WTC11 (cell line): ENCODE data around the gene TREM1. TPM values are rescaled to one million over a fixed set of nuclear protein-coding genes. Genes with fewer than 3 reads are reported as not detected.

Experiments
- ATAC-seq: fragments of 200-7000 bp; cut with Tn5 transposase; 2 replicates; pipeline ENCODE4 v1.10.0; 2021; ENCODE audit warnings: mild to moderate bottlenecking, moderate library complexity
- CTCF ChIA-PET: fragments of 300-600 bp; sonication (Branson Sonifier 250); formaldehyde crosslinking; loops from one replicate; lab custom pipeline; 2021; ENCODE audit warnings: antibody characterized with exemption; lab: Charles Lee
- POLR2A ChIA-PET: fragments of 350-600 bp; sonication (Branson Sonifier 250); formaldehyde crosslinking; loops from one replicate; lab custom pipeline; 2021; ENCODE audit warnings: antibody characterized with exemption; lab: Charles Lee
- DNase-seq: peaks from one replicate; pipeline ENCODE4 v3.0.0; 2021; ENCODE audit warnings: low spot score
- H3K27ac Mint-ChIP-seq: 2 replicates; pipeline ENCODE4 v1.8.0; 2021; ENCODE audit warnings: mixed read lengths
- H3K27me3 Mint-ChIP-seq: 2 replicates; pipeline ENCODE4 v1.8.0; 2021; ENCODE audit warnings: low read depth, mild to moderate bottlenecking, moderate library complexity, mixed read lengths
- H3K36me3 Mint-ChIP-seq: 2 replicates; pipeline ENCODE4 v1.8.0; 2021; ENCODE audit warnings: mixed read lengths
- H3K4me1 Mint-ChIP-seq: 2 replicates; pipeline ENCODE4 v1.8.0; 2022; ENCODE audit warnings: mixed read lengths
- H3K4me3 Mint-ChIP-seq: 2 replicates; pipeline ENCODE4 v1.8.0; 2021; ENCODE audit warnings: mild to moderate bottlenecking, moderate library complexity, mixed read lengths
- H3K9me3 Mint-ChIP-seq: 2 replicates; pipeline ENCODE4 v1.8.0; 2021; ENCODE audit warnings: mixed read lengths
- ATF3 ChIP-seq: sonication (generic); formaldehyde crosslinking; conservative IDR thresholded peaks from 2 replicates; pipeline ENCODE4 v1.8.1; 2022; ENCODE audit warnings: mild to moderate bottlenecking, missing genetic modification reagents
- CBFB ChIP-seq: sonication (generic); formaldehyde crosslinking; IDR thresholded peaks from 2 replicates; pipeline ENCODE4 v1.8.1; 2022; ENCODE audit warnings: mild to moderate bottlenecking, low read depth, missing genetic modification reagents
- ELF4 ChIP-seq: sonication (generic); formaldehyde crosslinking; IDR thresholded peaks from 2 replicates; pipeline ENCODE4 v1.8.1; 2022; ENCODE audit warnings: low read depth, mild to moderate bottlenecking, moderate library complexity, missing genetic modification reagents
- ERG ChIP-seq: fragments of 250-450 bp; sonication (Bioruptor Pico); IDR thresholded peaks from 2 replicates; pipeline ENCODE4 v1.8.0; 2021; ENCODE audit warnings: mild to moderate bottlenecking
- ETV6 ChIP-seq: sonication (generic); formaldehyde crosslinking; IDR thresholded peaks from 2 replicates; pipeline ENCODE4 v1.8.1; 2022; ENCODE audit warnings: mild to moderate bottlenecking, missing genetic modification reagents
- GRHL2 ChIP-seq: fragments of 250-450 bp; sonication (Bioruptor Pico); IDR thresholded peaks from 2 replicates; pipeline ENCODE4 v1.8.0; 2022; ENCODE audit warnings: mild to moderate bottlenecking, moderate library complexity; ENCODE audit not compliant: insufficient replicate concordance, severe bottlenecking
- GTF2I ChIP-seq: fragments of 250-450 bp; sonication (Bioruptor Pico); conservative IDR thresholded peaks from 2 replicates; pipeline ENCODE4 v1.4.0; 2021; ENCODE audit warnings: mild to moderate bottlenecking
- HMGXB4 ChIP-seq: sonication (generic); formaldehyde crosslinking; IDR thresholded peaks from 2 replicates; pipeline ENCODE4 v1.8.1; 2023; ENCODE audit warnings: mild to moderate bottlenecking, moderate library complexity, missing genetic modification reagents
- IRF2 ChIP-seq: sonication (generic); formaldehyde crosslinking; IDR thresholded peaks from 2 replicates; pipeline ENCODE4 v1.8.0; 2022; ENCODE audit warnings: low read depth, missing genetic modification reagents, borderline replicate concordance
- JAZF1 ChIP-seq: fragments of 250-450 bp; sonication (Bioruptor Pico); IDR thresholded peaks from 2 replicates; pipeline ENCODE4 v1.9.0; 2021; ENCODE audit warnings: moderate library complexity, mild to moderate bottlenecking, inconsistent platforms
- NFYB ChIP-seq: sonication (generic); formaldehyde crosslinking; conservative IDR thresholded peaks from 2 replicates; pipeline ENCODE4 v1.8.0; 2022; ENCODE audit warnings: low read depth, missing genetic modification reagents
- OVOL2 ChIP-seq: fragments of 250-450 bp; sonication (Bioruptor Pico); IDR thresholded peaks from 2 replicates; pipeline ENCODE4 v1.9.0; 2021; ENCODE audit warnings: mild to moderate bottlenecking, borderline replicate concordance
- RELA ChIP-seq: sonication (generic); formaldehyde crosslinking; IDR thresholded peaks from 2 replicates; pipeline ENCODE4 v1.8.1; 2022; ENCODE audit warnings: missing genetic modification reagents, mild to moderate bottlenecking, borderline replicate concordance
- SOX15 ChIP-seq: fragments of 250-450 bp; sonication (Bioruptor Pico); IDR thresholded peaks from 2 replicates; pipeline ENCODE4 v1.9.0; 2021; ENCODE audit warnings: mild to moderate bottlenecking
- TCF7 ChIP-seq: sonication (generic); formaldehyde crosslinking; IDR thresholded peaks from 2 replicates; pipeline ENCODE4 v1.8.0; 2022; ENCODE audit warnings: mild to moderate bottlenecking, low read depth, missing genetic modification reagents, moderate library complexity
- ZNF138 ChIP-seq: sonication (generic); formaldehyde crosslinking; conservative IDR thresholded peaks from 2 replicates; pipeline ENCODE4 v1.8.1; 2022; ENCODE audit warnings: mild to moderate bottlenecking, moderate library complexity, missing genetic modification reagents
- ZNF219 ChIP-seq: sonication (generic); formaldehyde crosslinking; IDR thresholded peaks from 2 replicates; pipeline ENCODE4 v1.8.0; 2023; ENCODE audit warnings: missing genetic modification reagents, mild to moderate bottlenecking, borderline replicate concordance
- ZNF281 ChIP-seq: sonication (generic); formaldehyde crosslinking; IDR thresholded peaks from 2 replicates; pipeline ENCODE4 v1.8.0; 2023; ENCODE audit warnings: mild to moderate bottlenecking, missing genetic modification reagents
- ZNF317 ChIP-seq: sonication (generic); formaldehyde crosslinking; IDR thresholded peaks from 2 replicates; pipeline ENCODE4 v1.8.1; 2023; ENCODE audit warnings: low read depth, mild to moderate bottlenecking, moderate library complexity, missing genetic modification reagents, borderline replicate concordance
- ZNF396 ChIP-seq: fragments of 250-450 bp; sonication (Bioruptor Pico); IDR thresholded peaks from 2 replicates; pipeline ENCODE4 v1.8.0; 2021; ENCODE audit warnings: mild to moderate bottlenecking, moderate library complexity, borderline replicate concordance
- ZNF423 ChIP-seq: fragments of 250-450 bp; sonication (Bioruptor Pico); IDR thresholded peaks from 2 replicates; pipeline ENCODE4 v2.1.2; 2022; ENCODE audit warnings: mild to moderate bottlenecking, moderate library complexity
- total RNA-seq: library from RNA; stranded (reverse); gene quantifications from 3 replicates; pipeline ENCODE4 v1.2.3, GENCODE V29; 2021
- TF ChIP-seq, protein P1 (sequence below): sonication (generic); formaldehyde crosslinking; IDR thresholded peaks from 2 replicates; pipeline ENCODE4 v1.8.1; 2023; ENCODE audit warnings: mild to moderate bottlenecking, missing genetic modification reagents, moderate library complexity
- TF ChIP-seq, protein P2 (sequence below): fragments of 250-450 bp; sonication (Bioruptor Pico); IDR thresholded peaks from 2 replicates; pipeline ENCODE4 v1.9.0; 2021; ENCODE audit warnings: mild to moderate bottlenecking, borderline replicate concordance

Gene TREM1
- total RNA-seq, 1 experiment from 2014 or later = not detected

DNA sequence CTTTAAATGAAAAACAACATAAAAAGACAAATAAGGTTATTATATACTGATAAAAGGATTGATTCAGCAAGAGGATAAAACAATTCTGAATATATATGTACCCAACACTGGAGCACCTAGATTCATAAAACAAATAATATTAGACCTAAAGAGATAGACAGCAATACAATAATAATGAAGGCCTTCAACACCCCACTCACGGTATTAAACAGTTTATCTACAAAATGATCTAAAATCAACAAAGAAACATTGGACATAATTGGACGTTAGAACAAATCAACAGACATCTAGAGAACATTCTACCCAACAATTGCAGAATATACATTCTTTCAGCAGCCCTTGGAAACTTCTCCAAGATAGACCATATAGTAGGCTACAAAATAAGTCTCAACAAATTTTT lies 24.1 kb downstream of the TREM1 start (continued):
- TF ChIP-seq ERG (CRISPR knock-in tag) (no peak), ZNF423 (CRISPR knock-in tag) (no peak), SOX15 (no peak), ZNF219 (CRISPR knock-in tag) (no peak), ZNF317 (no peak), TCF7 (CRISPR knock-in tag) (no peak)
- TF ChIP-seq, protein P1, sequence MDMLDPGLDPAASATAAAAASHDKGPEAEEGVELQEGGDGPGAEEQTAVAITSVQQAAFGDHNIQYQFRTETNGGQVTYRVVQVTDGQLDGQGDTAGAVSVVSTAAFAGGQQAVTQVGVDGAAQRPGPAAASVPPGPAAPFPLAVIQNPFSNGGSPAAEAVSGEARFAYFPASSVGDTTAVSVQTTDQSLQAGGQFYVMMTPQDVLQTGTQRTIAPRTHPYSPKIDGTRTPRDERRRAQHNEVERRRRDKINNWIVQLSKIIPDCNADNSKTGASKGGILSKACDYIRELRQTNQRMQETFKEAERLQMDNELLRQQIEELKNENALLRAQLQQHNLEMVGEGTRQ (CRISPR knock-in tag) = no peak

- ChIA-PET POLR2A (no interaction called here), CTCF (no interaction called here)
- DNase-seq (no peak), ATAC-seq (no peak)
- H3K4me3 Mint-ChIP-seq = no peak overlapping the region
- peaks cover 10% of the 10 kb centered on the region for H3K36me3 Mint-ChIP-seq
- no peaks in the 10 kb centered on the region for H3K4me1 Mint-ChIP-seq
- peaks cover 10% of the 10 kb centered on the region for H3K27me3 Mint-ChIP-seq
- H3K9me3 Mint-ChIP-seq = peaks cover 44% of the 10 kb centered on the region
- no peak for TF ChIP-seq ZNF138 (CRISPR knock-in tag)
- no peak for TF ChIP-seq ELF4
- TF ChIP-seq ATF3 (CRISPR knock-in tag) = no peak
- no peak for TF ChIP-seq CBFB (CRISPR knock-in tag)
- no peak for TF ChIP-seq ETV6 (CRISPR knock-in tag)
- no peak for TF ChIP-seq IRF2 (CRISPR knock-in tag)
- no peak for TF ChIP-seq ZNF281
- TF ChIP-seq RELA (CRISPR knock-in tag) = no peak
- no peak for TF ChIP-seq SOX15
- no peak for TF ChIP-seq GRHL2 (CRISPR knock-in tag)
- TF ChIP-seq GTF2I (CRISPR knock-in tag) = no peak
- no peak for TF ChIP-seq JAZF1
- no peak for TF ChIP-seq ZNF396 (CRISPR knock-in tag)
- no peak for TF ChIP-seq ZNF423 (CRISPR knock-in tag)
- H3K27ac Mint-ChIP-seq = no peak overlapping the region
Observed at GRCh38 chr6:41258196-41258493, 28.3 kb downstream of the TREM1 start.

DNA sequence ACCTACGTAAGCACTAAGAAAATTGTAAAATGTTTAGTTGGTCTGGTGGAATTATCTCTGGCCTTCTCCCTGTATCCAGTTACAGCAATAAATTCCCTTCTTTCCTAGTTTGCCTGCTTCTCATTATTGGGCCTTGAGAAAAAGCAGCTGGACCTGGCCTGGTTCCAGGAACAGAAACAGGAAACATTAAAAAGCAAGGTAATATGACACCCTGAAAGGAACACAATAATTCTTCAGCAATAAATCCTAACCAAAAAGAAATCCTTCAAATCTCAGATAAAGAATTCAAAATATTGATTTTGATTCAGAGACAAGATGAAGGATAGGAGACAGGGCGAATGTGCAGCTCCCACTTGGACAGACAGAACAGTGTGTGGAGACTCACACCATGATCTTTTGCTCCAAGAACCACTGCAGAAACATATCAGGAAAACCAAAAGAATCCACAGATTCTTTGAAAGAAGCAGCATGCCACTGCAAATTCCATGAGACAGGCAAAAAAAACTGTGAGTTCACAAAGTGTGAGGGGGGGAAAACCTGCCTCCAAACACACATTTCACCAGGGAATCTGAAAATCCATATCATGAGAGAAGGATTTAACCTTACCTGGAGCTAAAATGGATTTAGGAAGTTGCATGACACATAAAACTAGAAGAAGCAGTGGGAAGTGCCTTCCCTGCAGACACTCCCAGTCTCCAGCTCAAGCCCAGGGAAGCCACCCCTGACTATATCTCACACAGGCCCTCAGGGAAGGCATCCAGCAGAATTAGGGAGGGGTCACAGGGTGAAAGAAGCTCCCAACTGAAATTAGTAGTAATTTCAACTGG lies 28.9 kb downstream of the TREM1 start:
- CTCF ChIA-PET = no interaction called here
- no peak for DNase-seq
- H3K4me1 Mint-ChIP-seq = no peaks in the 10 kb centered on the region
- H3K9me3 Mint-ChIP-seq = peaks cover 41% of the 10 kb centered on the region
- peaks cover 8% of the 10 kb centered on the region for H3K36me3 Mint-ChIP-seq
- no peak for ATAC-seq
- H3K4me3 Mint-ChIP-seq = no peak overlapping the region
- peaks cover 10% of the 10 kb centered on the region for H3K27me3 Mint-ChIP-seq
- POLR2A ChIA-PET = interaction anchor here (0.7 kb wide), 1 partner anchor 9 kb away, joined by 4 read pairs; no protein-coding TSS in a partner anchor
- no peak overlapping the region for H3K27ac Mint-ChIP-seq
- no peak for TF ChIP-seq JAZF1
- no peak for TF ChIP-seq ZNF396 (CRISPR knock-in tag)
- TF ChIP-seq, protein P2, sequence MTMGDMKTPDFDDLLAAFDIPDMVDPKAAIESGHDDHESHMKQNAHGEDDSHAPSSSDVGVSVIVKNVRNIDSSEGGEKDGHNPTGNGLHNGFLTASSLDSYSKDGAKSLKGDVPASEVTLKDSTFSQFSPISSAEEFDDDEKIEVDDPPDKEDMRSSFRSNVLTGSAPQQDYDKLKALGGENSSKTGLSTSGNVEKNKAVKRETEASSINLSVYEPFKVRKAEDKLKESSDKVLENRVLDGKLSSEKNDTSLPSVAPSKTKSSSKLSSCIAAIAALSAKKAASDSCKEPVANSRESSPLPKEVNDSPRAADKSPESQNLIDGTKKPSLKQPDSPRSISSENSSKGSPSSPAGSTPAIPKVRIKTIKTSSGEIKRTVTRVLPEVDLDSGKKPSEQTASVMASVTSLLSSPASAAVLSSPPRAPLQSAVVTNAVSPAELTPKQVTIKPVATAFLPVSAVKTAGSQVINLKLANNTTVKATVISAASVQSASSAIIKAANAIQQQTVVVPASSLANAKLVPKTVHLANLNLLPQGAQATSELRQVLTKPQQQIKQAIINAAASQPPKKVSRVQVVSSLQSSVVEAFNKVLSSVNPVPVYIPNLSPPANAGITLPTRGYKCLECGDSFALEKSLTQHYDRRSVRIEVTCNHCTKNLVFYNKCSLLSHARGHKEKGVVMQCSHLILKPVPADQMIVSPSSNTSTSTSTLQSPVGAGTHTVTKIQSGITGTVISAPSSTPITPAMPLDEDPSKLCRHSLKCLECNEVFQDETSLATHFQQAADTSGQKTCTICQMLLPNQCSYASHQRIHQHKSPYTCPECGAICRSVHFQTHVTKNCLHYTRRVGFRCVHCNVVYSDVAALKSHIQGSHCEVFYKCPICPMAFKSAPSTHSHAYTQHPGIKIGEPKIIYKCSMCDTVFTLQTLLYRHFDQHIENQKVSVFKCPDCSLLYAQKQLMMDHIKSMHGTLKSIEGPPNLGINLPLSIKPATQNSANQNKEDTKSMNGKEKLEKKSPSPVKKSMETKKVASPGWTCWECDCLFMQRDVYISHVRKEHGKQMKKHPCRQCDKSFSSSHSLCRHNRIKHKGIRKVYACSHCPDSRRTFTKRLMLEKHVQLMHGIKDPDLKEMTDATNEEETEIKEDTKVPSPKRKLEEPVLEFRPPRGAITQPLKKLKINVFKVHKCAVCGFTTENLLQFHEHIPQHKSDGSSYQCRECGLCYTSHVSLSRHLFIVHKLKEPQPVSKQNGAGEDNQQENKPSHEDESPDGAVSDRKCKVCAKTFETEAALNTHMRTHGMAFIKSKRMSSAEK (CRISPR knock-in tag) = no peak
- TF ChIP-seq OVOL2 (CRISPR knock-in tag) = no peak
- TF ChIP-seq HMGXB4 = no peak
- no peak for TF ChIP-seq NFYB (CRISPR knock-in tag)
